Measurements from ENCODE around the gene TMEM256. TPM values are rescaled to one million over a fixed set of nuclear protein-coding genes. Genes with fewer than 3 reads are reported as not detected.
A peak's percentile ranks its signal among the peaks of the same experiment; 100 is the strongest.

TMEM256 gene
- total and polyA plus RNA-seq, 9 of the 15 experiments (the other 6 are each of a cell fraction or from before 2014, with no cell fraction given): 43.4 to 177 (median 68.5) TPM

GRCh38 chr17:7356072-7356549, 47.8 kb downstream of the TMEM256 start (continued):
- TF ChIP-seq VEZF1 (CRISPR knock-in tag; IDR thresholded peaks at IDR 0.05): peak; percentile 56; the same call in 1 of the 2 replicates
- no peak for TF ChIP-seq MXI1 (IDR thresholded peaks at IDR 0.05; ENCODE audit: low read depth, low read length)
- TF ChIP-seq ESRRB (CRISPR knock-in tag; IDR thresholded peaks at IDR 0.05; ENCODE audit: borderline replicate concordance): no peak
- TF ChIP-seq ZNF717 (CRISPR knock-in tag; IDR thresholded peaks at IDR 0.05): no peak
- no peak for TF ChIP-seq ZNF398 (CRISPR knock-in tag; IDR thresholded peaks at IDR 0.05)
- TF ChIP-seq SRSF7 (optimal IDR thresholded peaks at IDR 0.05; ENCODE audit: low read depth, low read length): no peak
- TF ChIP-seq REST (IDR thresholded peaks at IDR 0.05; ENCODE audit: borderline replicate concordance): peak; percentile 86
- TF ChIP-seq REST (CRISPR knock-in tag; IDR thresholded peaks at IDR 0.05; ENCODE audit: low read depth): no peak
- no peak for TF ChIP-seq ZNF23 (CRISPR knock-in tag; IDR thresholded peaks at IDR 0.05)
- TF ChIP-seq MAX (CRISPR knock-in tag; IDR thresholded peaks at IDR 0.05): 0 out of 2 replicates have a peak, but pooled peaks have one; percentile 29
- TF ChIP-seq CAMTA2 (CRISPR knock-in tag; conservative IDR thresholded peaks at IDR 0.05): no peak
- TF ChIP-seq BRD4 (IDR thresholded peaks at IDR 0.05): no peak
- no peak for TF ChIP-seq CBX3 (IDR thresholded peaks at IDR 0.05; ENCODE audit: borderline replicate concordance in 1 of 2, low read length in 2 of 2)
- TF ChIP-seq ILF3 (IDR thresholded peaks at IDR 0.05; ENCODE audit: borderline replicate concordance): no peak
- TF ChIP-seq SP1 (CRISPR knock-in tag; IDR thresholded peaks at IDR 0.05): peak; percentile 61; the same call in 1 of the 2 replicates
- TF ChIP-seq KLF13 (tag; IDR thresholded peaks at IDR 0.05; ENCODE audit: borderline replicate concordance, low read depth): 0 out of 2 replicates have a peak, but pooled peaks have one; percentile 18
- no peak for TF ChIP-seq RBM22 (IDR thresholded peaks at IDR 0.05; ENCODE audit: low read depth, low read length, poor library complexity, severe bottlenecking)
- no peak for TF ChIP-seq ADNP (tag; IDR thresholded peaks at IDR 0.05)
